Smooth muscle cell (in vitro differentiated cells): ENCODE data around the gene FANCE. TPM values are rescaled to one million over a fixed set of nuclear protein-coding genes. Genes with fewer than 3 reads are reported as not detected.

ENCODE experiments used
- microRNA-seq: library from miRNA; unstranded; fragments of <30 nt; microRNA quantifications from one replicate; pipeline ENCODE4, GENCODE V29; 2016; ENCODE audit warnings: borderline number of aligned reads
- polyA plus RNA-seq: library from polyadenylated mRNA; unstranded; fragments of >200 nt; fragmentation: Nextera tagmentation; extraction: Ambion mirVana; gene quantifications from 2 replicates; pipeline ENCODE4 v1.2.1, GENCODE V29; 2016
- small RNA-seq: library from RNA; depleted of rRNA; stranded (forward); fragments of <200 nt; gene quantifications from one replicate; pipeline ENCODE3, GENCODE V24; 2014
- total RNA-seq: library from RNA; depleted of rRNA; stranded (reverse); fragments of >200 nt; gene quantifications from 2 replicates; pipeline ENCODE4 v1.2.3, GENCODE V29; 2014

The FANCE gene
- total and polyA plus RNA-seq, 2 experiments from 2014 or later = 3.6 to 5.6 TPM

Small RNAs within 50 kb of the gene (microRNA-seq; reads per million reads assigned to microRNA genes)
- gene MIR7111 = 4.1 reads per million

Small RNAs within 50 kb of the gene (small RNA-seq; reads per million reads assigned to genes)
- gene MIR7111 = not detected

Other genes with a start within 250 kb of the FANCE start
- 11.8 and 14.6 TPM in 2 replicates for gene SCUBE3, start 238.4 kb upstream of the FANCE start, total RNA-seq
- gene SCUBE3, start 238.4 kb upstream of the FANCE start, polyA plus RNA-seq = 15.7 and 18.0 TPM in 2 replicates
- 7.7 and 12.9 TPM in 2 replicates for gene ZNF76, start 192.6 kb upstream of the FANCE start, total RNA-seq
- 14.2 and 24.2 TPM in 2 replicates for gene ZNF76, start 192.6 kb upstream of the FANCE start, polyA plus RNA-seq
- gene DEF6, start 154.5 kb upstream of the FANCE start, total RNA-seq = 2.2 and 3.6 TPM in 2 replicates
- 2.8 and 7.0 TPM in 2 replicates for gene DEF6, start 154.5 kb upstream of the FANCE start, polyA plus RNA-seq
- 8.2 and 10.6 TPM in 2 replicates for gene PPARD, start 109.8 kb upstream of the FANCE start, total RNA-seq
- gene PPARD, start 109.8 kb upstream of the FANCE start, polyA plus RNA-seq = 25.7 and 31.1 TPM in 2 replicates
- gene RPL10A, start 16.1 kb downstream of the FANCE start, total RNA-seq = 1,012 and 1,090 TPM in 2 replicates
- 307 and 339 TPM in 2 replicates for gene RPL10A, start 16.1 kb downstream of the FANCE start, polyA plus RNA-seq
- 22.5 and 29.1 TPM in 2 replicates for gene TEAD3, start 44.7 kb downstream of the FANCE start, total RNA-seq
- gene TEAD3, start 44.7 kb downstream of the FANCE start, polyA plus RNA-seq = 40.6 and 42.8 TPM in 2 replicates
- gene TULP1, start 60.6 kb downstream of the FANCE start, total RNA-seq = 0.31 TPM in 1 of 2 replicates, not detected in the other
- 0.26 and 0.78 TPM in 2 replicates for gene TULP1, start 60.6 kb downstream of the FANCE start, polyA plus RNA-seq
- 0.85 TPM in 2 replicates for gene FKBP5, start 236.6 kb downstream of the FANCE start, total RNA-seq
- 1.6 and 3.8 TPM in 2 replicates for gene FKBP5, start 236.6 kb downstream of the FANCE start, polyA plus RNA-seq